Heart left ventricle (tissue), 16 donors: ENCODE results near the gene MFGE8. TPM values are rescaled to one million over a fixed set of nuclear protein-coding genes. Genes with fewer than 3 reads are reported as not detected.

Experiments
- ATAC-seq, 4 donors: fragments of 200-7000 bp; cut with Tn5 transposase; one replicate each; pipeline ENCODE4 v1.9.1; 2020 to 2022; ENCODE audit warnings: moderate library complexity in 4 of 4, mild to moderate bottlenecking in 3 of 4, moderate number of reproducible peaks in 1 of 4
- DNase-seq, 5 donors: peaks; one replicate each; pipeline ENCODE4 v3.0.0-alpha.2; 2020
- H3K27ac ChIP-seq, 12 donors: fragments of 200-600 bp; sonication (generic) in 4 of 12; one replicate each; pipeline versions ENCODE4 v1.5.0 to v1.8.0; 2016 to 2022; ENCODE audit warnings: mild to moderate bottlenecking in 2 of 12
- H3K27me3 ChIP-seq, 9 donors: fragments of 200-600 bp; sonication (generic) in 2 of 9; one replicate each; pipeline versions ENCODE4 v1.5.1 to v1.8.0; 2016 to 2022; ENCODE audit warnings: mild to moderate bottlenecking in 3 of 9
- H3K36me3 ChIP-seq, 9 donors: fragments of 200-600 bp; sonication (generic) in 2 of 9; one replicate each; pipeline versions ENCODE4 v1.5.0 to v1.8.0; 2018 to 2022; ENCODE audit warnings: mild to moderate bottlenecking in 2 of 9
- H3K4me1 ChIP-seq, 12 donors: fragments of 200-600 bp; sonication (generic) in 4 of 12; one replicate each; pipeline versions ENCODE4 v1.5.0 to v1.8.0; 2016 to 2022; ENCODE audit warnings: mild to moderate bottlenecking in 3 of 12
- H3K4me3 ChIP-seq, 12 donors: fragments of 200-600 bp; sonication (generic) in 4 of 12; one replicate each; pipeline versions ENCODE4 v1.5.0 to v1.8.0; 2017 to 2022; ENCODE audit warnings: mild to moderate bottlenecking in 9 of 12, moderate library complexity in 4 of 12
- H3K9me3 ChIP-seq, 12 donors: fragments of 200-600 bp; sonication (generic) in 4 of 12; one replicate each; pipeline versions ENCODE4 v1.5.0 to v1.8.0; 2016 to 2022; ENCODE audit warnings: mild to moderate bottlenecking in 1 of 12
- CTCF ChIP-seq, 12 donors: fragments of 200-600 bp; sonication (generic) in 4 of 12; IDR thresholded peaks; one replicate each; pipeline versions ENCODE4 v1.5.0 to v1.8.0; 2018 to 2022; ENCODE audit warnings: antibody characterized with exemption in 12 of 12, mild to moderate bottlenecking in 5 of 12
- POLR2A ChIP-seq, 2 donors: fragments of 450-650 bp; IDR thresholded peaks; one replicate each; pipeline ENCODE4 v1.6.1; 2017; ENCODE audit warnings: antibody characterized with exemption in 2 of 2, mild to moderate bottlenecking in 2 of 2, moderate library complexity in 2 of 2
- WGBS, 4 donors: extraction: QIAGEN DNeasy Blood & Tissue Kit in 2 of 4; methylation state at CpG; one replicate each; pipeline versions ENCODE4 v1.1.5 to v1.1.7; 2013 to 2018; 5-methylcytosine and 5-hydroxymethylcytosine counted together
- intact Hi-C, 10 donors: fragments of 100-400 bp; cut with DNase I; formaldehyde crosslinking; loops; one replicate each; pipeline versions ENCODE4 v1.11.1 to v1.14.2; 2022
- polyA plus RNA-seq, 2 donors: library from polyadenylated mRNA; stranded (reverse); fragments of 200-250 nt; gene quantifications; one replicate each; pipeline ENCODE4 v1.2.3, GENCODE V29; 2013
- total RNA-seq, 9 donors: library from RNA; depleted of rRNA in 2 of 9; stranded (reverse); fragments of >200 nt in 2 of 9; fragmentation: NEBNext Ultra II Directional in 3 of 9; extraction: Animal tissue kit (Norgen Biotek cat#: 25700) in 3 of 9; gene quantifications; one replicate each; pipeline versions ENCODE4 v1.1.0 to v1.2.4, GENCODE V29; 2016 to 2023
- donor health status: ischemic (EF 13 %, LVEDD 7.1; RV severe dilation, severe dysfunction).
- donor health status: healthy with polysubstance abuse.
- donor health status: DM: no; HTN: yes; CAD: no.
- donor health status: DM: no; HTN: no; CAD: no.
- donor health status: ischemic (EF 25% LVEDD 6.9; RV normal size, moderate dysfunction).
- donor health status: ischemic (EF 25% LVEDD 5.7; RV mildly dilated, moderate dysfunction).
- donor health status: healthy.
- donor health status: DM: yes; HTN: yes; CAD: no.
- donor health status: ischemic (EF 35%, LVEDD 5.7; RV mildly dilated, moderate dysfunction).
- donor health status: nonischemic (EF 11% LVEDD 7.7; RV severe dilation, severe dysfunction).
- donor health status: DM: yes; HTN: yes; CAD: no.
- donor health status: PGD.
- donor health status: ischemic (EF 29% LVEDD 5.4; RV normal size, mild dysfunction).
- donor health status: nonischemic (EF 23%, LVEDD 6.1; RV moderate dilation, normal function).

The MFGE8 gene
- total and polyA plus RNA-seq, 11 donors, result 352 to 732 (median 556) TPM

- H3K4me3 ChIP-seq, result no peak overlapping the region
- H3K36me3 ChIP-seq, result peaks cover 0 to 67% (median 0%) of the 10 kb centered on the region in 9 donors
- 89 to 97% (median 93%) methylated on average over 9 to 11 of the region's 11 CpGs for WGBS, 4 donors
- peaks cover 0 to 6% (median 0%) of the 10 kb centered on the region in 12 donors for H3K4me1 ChIP-seq
- TF ChIP-seq CTCF (IDR thresholded peaks at IDR 0.05) (no peak), POLR2A (IDR thresholded peaks at IDR 0.05) (no peak)
- H3K27ac ChIP-seq, result no peak overlapping the region
- ATAC-seq (no peak), DNase-seq (no peak)
- no peaks in the 10 kb centered on the region for H3K9me3 ChIP-seq
- intact Hi-C loops, result no loop called here
- no peaks in the 10 kb centered on the region for H3K27me3 ChIP-seq
Observed at GRCh38 chr15:88877415-88877814, 35.8 kb downstream of the MFGE8 start.

GRCh38 chr15:88876573-88876972 lies 36.6 kb downstream of the MFGE8 start:
- H3K4me3 ChIP-seq, result no peak overlapping the region
- H3K27me3 ChIP-seq, result no peaks in the 10 kb centered on the region
- TF ChIP-seq POLR2A (IDR thresholded peaks at IDR 0.05) (no peak), CTCF (IDR thresholded peaks at IDR 0.05) (no peak)
- DNase-seq (no peak), ATAC-seq (no peak)
- intact Hi-C loops, result no loop called here
- peaks cover 0 to 6% (median 0%) of the 10 kb centered on the region in 12 donors for H3K4me1 ChIP-seq
- WGBS, 4 donors, result 86 to 89% (median 88%) methylated on average over 8 to 10 of the region's 10 CpGs
- H3K27ac ChIP-seq, result no peak overlapping the region
- H3K36me3 ChIP-seq, result peaks cover 0 to 59% (median 0%) of the 10 kb centered on the region in 9 donors
- no peaks in the 10 kb centered on the region for H3K9me3 ChIP-seq

GRCh38 chr15:88874684-88875083 lies 38.5 kb downstream of the MFGE8 start:
- Histone ChIP-seq H3K9me3 (no peaks in the 10 kb centered on the region), H3K36me3 (peaks cover 0 to 42% (median 0%) of the 10 kb centered on the region in 9 donors), H3K4me3 (peak overlapping the region in 2 of 12 donors; percentile 4 to 9), H3K4me1 (peaks cover 0 to 6% (median 0%) of the 10 kb centered on the region in 12 donors), H3K27ac (no peak overlapping the region), H3K27me3 (no peaks in the 10 kb centered on the region)
- no peak for DNase-seq
- 28 to 37% (median 33%) methylated on average over 6 of the region's 6 CpGs for WGBS, 4 donors
- ATAC-seq, result peak in 2 of 4 donors; percentile 12 to 27
- TF ChIP-seq POLR2A (IDR thresholded peaks at IDR 0.05) (no peak), CTCF (IDR thresholded peaks at IDR 0.05) (peak in 1 of 12 donors; percentile 12)
- intact Hi-C loops, result no loop called here

GRCh38 chr15:88874275-88874674 lies 38.9 kb downstream of the MFGE8 start:
- no peak overlapping the region for H3K27ac ChIP-seq

More at GRCh38 chr15:88874275-88874674, 38.9 kb downstream of the MFGE8 start:
- H3K27me3 ChIP-seq, result no peaks in the 10 kb centered on the region
- peaks cover 0 to 38% (median 0%) of the 10 kb centered on the region in 9 donors for H3K36me3 ChIP-seq
- 72 to 78% (median 74%) methylated on average over 15 of the region's 15 CpGs for WGBS, 4 donors
- peak overlapping the region in 2 of 12 donors; percentile 4 to 9 for H3K4me3 ChIP-seq
- intact Hi-C loops, result no loop called here
- no peak for TF ChIP-seq CTCF (IDR thresholded peaks at IDR 0.05)
- no peak for TF ChIP-seq POLR2A (IDR thresholded peaks at IDR 0.05)
- no peaks in the 10 kb centered on the region for H3K9me3 ChIP-seq
- H3K4me1 ChIP-seq, result peaks cover 0 to 6% (median 0%) of the 10 kb centered on the region in 12 donors
- DNase-seq (no peak), ATAC-seq (no peak)
